ENCODE data around the gene MTUS2. TPM values are rescaled to one million over a fixed set of nuclear protein-coding genes. Genes with fewer than 3 reads are reported as not detected.

The MTUS2 gene
- total RNA-seq, 4 donors from 2014 or later: 0.44 to 1.1 (median 0.48) TPM; not detected in 1

GRCh38 chr13:29493796-29494195 is 673.7 kb downstream of the MTUS2 start:
- no peak for ATAC-seq (ENCODE audit: low FRiP score)
- no peak for DNase-seq (ENCODE audit: low spot score)
- TF ChIP-seq CTCF (IDR thresholded peaks at IDR 0.05): no peak

DNA sequence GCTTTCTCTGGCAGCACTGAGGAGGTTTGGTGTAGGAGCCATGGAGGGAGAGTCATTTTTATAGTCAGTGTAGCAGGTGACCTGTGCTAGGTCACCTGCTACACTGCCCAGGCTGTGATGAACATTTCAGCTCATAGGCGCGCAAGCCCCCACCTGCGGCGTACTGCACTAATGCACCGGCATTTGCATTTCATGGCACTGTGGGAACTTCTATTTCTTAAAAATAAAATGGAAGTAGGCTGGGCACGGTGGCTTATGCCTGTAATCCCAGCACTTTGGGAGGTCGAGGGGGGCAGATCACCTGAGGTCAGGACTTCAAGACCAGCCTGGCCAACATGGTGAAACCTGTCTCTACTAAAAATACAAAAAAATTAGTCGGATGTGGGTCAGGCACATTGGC is 674.4 kb downstream of the MTUS2 start:
- ATAC-seq (ENCODE audit: low FRiP score): no peak

GRCh38 chr13:29496241-29496712 is 676.1 kb downstream of the MTUS2 start:
- no peak for DNase-seq (ENCODE audit: low spot score)
- TF ChIP-seq CTCF (IDR thresholded peaks at IDR 0.05): no peak
- peak; percentile 88 for ATAC-seq (ENCODE audit: low FRiP score)

More for the DNA sequence above, 674.4 kb downstream of the MTUS2 start:
- TF ChIP-seq CTCF (IDR thresholded peaks at IDR 0.05): no peak
- no peak for DNase-seq (ENCODE audit: low spot score)

DNA sequence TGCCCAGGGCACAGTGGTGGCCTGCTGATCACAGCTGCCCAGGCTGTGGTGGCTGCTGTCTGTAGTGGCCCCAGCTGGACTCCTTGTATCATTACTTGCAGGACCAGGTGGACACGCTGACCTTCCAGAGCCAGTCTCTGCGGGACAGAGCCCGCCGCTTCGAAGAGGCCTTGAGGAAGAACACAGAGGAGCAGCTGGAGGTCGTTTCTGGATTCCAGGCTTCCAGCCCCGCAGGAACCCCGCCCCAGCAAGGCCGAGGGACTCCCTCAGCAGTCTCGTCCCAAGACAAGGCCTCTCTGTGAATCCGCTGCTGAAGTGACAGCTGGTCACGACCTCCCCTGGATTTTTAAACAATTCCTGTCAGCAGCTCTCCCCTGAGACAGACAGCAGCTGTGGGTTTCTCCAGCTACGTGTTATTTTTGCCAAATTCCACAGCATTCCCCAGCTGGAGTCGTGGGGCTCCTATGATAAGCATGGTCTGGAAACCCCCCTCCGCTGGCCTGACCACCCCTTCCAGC is 677.1 kb downstream of the MTUS2 start:
- ATAC-seq (ENCODE audit: low FRiP score) (no peak), DNase-seq (ENCODE audit: low spot score) (no peak)
- TF ChIP-seq CTCF (IDR thresholded peaks at IDR 0.05): no peak

- TF ChIP-seq CTCF (IDR thresholded peaks at IDR 0.05): no peak
- DNase-seq (ENCODE audit: low spot score) (no peak), ATAC-seq (ENCODE audit: low FRiP score) (no peak)
Measured at GRCh38 chr13:29498426-29499040, 678.4 kb downstream of the MTUS2 start.

- TF ChIP-seq CTCF (IDR thresholded peaks at IDR 0.05): no peak
- no peak for ATAC-seq (ENCODE audit: low FRiP score)
- DNase-seq (ENCODE audit: low spot score): no peak
Measured at GRCh38 chr13:29499506-29500165, 679.5 kb downstream of the MTUS2 start.

GRCh38 chr13:29500386-29500785 is 680.2 kb downstream of the MTUS2 start:
- ATAC-seq (ENCODE audit: low FRiP score): no peak
- TF ChIP-seq CTCF (IDR thresholded peaks at IDR 0.05): no peak
- no peak for DNase-seq (ENCODE audit: low spot score)
